ENCODE measurements around the gene PTPRH.
"Not testable (repeated sequence)": the region's sequence is repeated elsewhere in the genome, so short reads cannot be mapped to it uniquely, and the experiment has no call there.

PTPRH gene

GRCh38 chr19:55244004-55244680 lies 34.8 kb upstream of the PTPRH start:
- DNase-seq, result no peak

- no peak for DNase-seq
These were observed 33.2 kb upstream of the PTPRH start for GRCh38 chr19:55242517-55242916.

- DNase-seq, result no peak
These were observed 32.7 kb upstream of the PTPRH start for GRCh38 chr19:55241935-55242464.

- no peak for DNase-seq
These were observed 32.0 kb upstream of the PTPRH start for GRCh38 chr19:55241143-55241934.

- no peak for DNase-seq
These were observed 31.4 kb upstream of the PTPRH start for GRCh38 chr19:55240713-55241020.

GRCh38 chr19:55239004-55239403 lies 29.7 kb upstream of the PTPRH start:
- DNase-seq, result no peak

GRCh38 chr19:55238030-55238429 lies 28.7 kb upstream of the PTPRH start:
- DNase-seq, result no peak

- no peak for DNase-seq
These were observed 23.7 kb upstream of the PTPRH start for GRCh38 chr19:55232986-55233385.

GRCh38 chr19:55232286-55232602 lies 22.9 kb upstream of the PTPRH start:
- DNase-seq, result no peak

GRCh38 chr19:55231391-55232285 lies 22.3 kb upstream of the PTPRH start:
- DNase-seq, result no peak

GRCh38 chr19:55230780-55231179 lies 21.5 kb upstream of the PTPRH start:
- no peak for DNase-seq

GRCh38 chr19:55230329-55230728 lies 21.0 kb upstream of the PTPRH start:
- no peak for DNase-seq

GRCh38 chr19:55229789-55230182 lies 20.5 kb upstream of the PTPRH start:
- DNase-seq, result no peak

- no peak for DNase-seq
These were observed 20.0 kb upstream of the PTPRH start for GRCh38 chr19:55229145-55229788.

- no peak for DNase-seq
These were observed 19.2 kb upstream of the PTPRH start, which contains the start of gene TMEM86B for GRCh38 chr19:55228403-55229031. TSS of gene TMEM86B (minus strand) at chr19:55228763. CDS start at chr19:55228741, 22 bp downstream.

- DNase-seq, result no peak
These were observed 18.7 kb upstream of the PTPRH start for GRCh38 chr19:55228015-55228391.

- DNase-seq, result no peak
These were observed 18.1 kb upstream of the PTPRH start for GRCh38 chr19:55227241-55228014.

GRCh38 chr19:55226788-55227187 lies 17.5 kb upstream of the PTPRH start:
- no peak for DNase-seq

- no peak for DNase-seq
These were observed 17.0 kb upstream of the PTPRH start for GRCh38 chr19:55226273-55226672.

GRCh38 chr19:55225415-55225958 lies 16.2 kb upstream of the PTPRH start:
- no peak for DNase-seq

- not testable (repeated sequence) for DNase-seq
These were observed 15.5 kb upstream of the PTPRH start for GRCh38 chr19:55224679-55225414.

Measured in kidney glomerular epithelial cell (primary cell).